BJ (cell line): ENCODE data around the gene MYO15B. TPM values are rescaled to one million over a fixed set of nuclear protein-coding genes. Genes with fewer than 3 reads are reported as not detected.

Experiments used
- CTCF ChIA-PET: fragments of 350-600 bp; formaldehyde crosslinking; extraction: SDS; loops from one replicate; lab custom pipeline; 2021; ENCODE audit warnings: antibody characterized with exemption, inconsistent platforms; lab: Yijun Ruan, JAX
- POLR2A ChIA-PET: fragments of 300-600 bp; sonication (Branson Sonifier 250); formaldehyde crosslinking; extraction: SDS; loops from one replicate; lab custom pipeline; 2021; ENCODE audit warnings: antibody characterized with exemption; lab: Charles Lee
- DNase-seq: peaks from one replicate; pipeline ENCODE4 v3.0.0-alpha.2; 2011; ENCODE audit warnings: low read depth
- H3K27me3 ChIP-seq: 2 replicates; pipeline ENCODE4 v1.6.0; 2011; ENCODE audit warnings: low read length; ENCODE audit not compliant: control insufficient read depth, insufficient read depth
- H3K36me3 ChIP-seq: 2 replicates; pipeline ENCODE4 v1.5.1; 2011; ENCODE audit warnings: low read length; ENCODE audit not compliant: control insufficient read depth, insufficient read depth
- H3K4me3 ChIP-seq: 2 replicates; pipeline ENCODE4 v1.5.1; 2011; ENCODE audit warnings: low read depth, mild to moderate bottlenecking, control low read depth, low read length
- polyA plus RNA-seq: library from polyadenylated mRNA; depleted of rRNA; stranded (reverse); fragments of >200 nt; gene quantifications from 2 replicates; pipeline ENCODE4 v1.2.3, GENCODE V29; 2011
- TF ChIP-seq, protein P1 (sequence below): IDR thresholded peaks from 2 replicates; pipeline ENCODE4 v1.5.1; 2011; ENCODE audit warnings: low read depth, mild to moderate bottlenecking, control low read depth, inconsistent platforms, low read length, moderate library complexity; ENCODE audit not compliant: insufficient read depth

The MYO15B gene
- polyA plus RNA-seq, 1 experiment = 1.3 TPM

DNA sequence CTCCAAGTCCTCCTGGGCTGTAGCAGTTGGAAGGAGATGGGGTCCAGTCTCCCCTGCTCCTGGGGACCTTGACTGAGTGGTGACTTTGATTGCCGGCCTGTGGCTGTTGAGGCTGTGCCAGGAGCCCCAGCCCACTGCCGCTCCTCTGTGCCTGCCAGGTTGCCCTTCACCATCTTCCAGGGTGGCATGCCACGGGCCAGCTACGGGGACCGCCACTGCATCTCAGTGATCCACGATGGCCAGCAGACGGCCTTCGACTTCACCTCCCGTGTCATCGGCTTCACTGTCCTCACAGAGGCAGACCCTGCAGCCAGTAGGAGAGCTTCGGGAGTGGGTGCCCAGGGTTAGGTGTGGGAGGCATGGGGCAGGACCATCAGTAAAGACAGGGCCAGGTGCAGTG is 23.4 kb upstream of the MYO15B start:
- DNase-seq = no peak
- H3K27me3 ChIP-seq = peaks cover 4% of the 10 kb centered on the region; the same call in 1 of the 2 replicates
- ChIA-PET POLR2A (no interaction called here), CTCF (interaction anchor here (1.2 kb wide), 1 partner anchor 25 kb away, joined by 5 read pairs; no protein-coding TSS in a partner anchor)
- H3K36me3 ChIP-seq = no peaks in the 10 kb centered on the region
- TF ChIP-seq, protein P1, sequence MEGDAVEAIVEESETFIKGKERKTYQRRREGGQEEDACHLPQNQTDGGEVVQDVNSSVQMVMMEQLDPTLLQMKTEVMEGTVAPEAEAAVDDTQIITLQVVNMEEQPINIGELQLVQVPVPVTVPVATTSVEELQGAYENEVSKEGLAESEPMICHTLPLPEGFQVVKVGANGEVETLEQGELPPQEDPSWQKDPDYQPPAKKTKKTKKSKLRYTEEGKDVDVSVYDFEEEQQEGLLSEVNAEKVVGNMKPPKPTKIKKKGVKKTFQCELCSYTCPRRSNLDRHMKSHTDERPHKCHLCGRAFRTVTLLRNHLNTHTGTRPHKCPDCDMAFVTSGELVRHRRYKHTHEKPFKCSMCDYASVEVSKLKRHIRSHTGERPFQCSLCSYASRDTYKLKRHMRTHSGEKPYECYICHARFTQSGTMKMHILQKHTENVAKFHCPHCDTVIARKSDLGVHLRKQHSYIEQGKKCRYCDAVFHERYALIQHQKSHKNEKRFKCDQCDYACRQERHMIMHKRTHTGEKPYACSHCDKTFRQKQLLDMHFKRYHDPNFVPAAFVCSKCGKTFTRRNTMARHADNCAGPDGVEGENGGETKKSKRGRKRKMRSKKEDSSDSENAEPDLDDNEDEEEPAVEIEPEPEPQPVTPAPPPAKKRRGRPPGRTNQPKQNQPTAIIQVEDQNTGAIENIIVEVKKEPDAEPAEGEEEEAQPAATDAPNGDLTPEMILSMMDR = no peak
- no peak overlapping the region for H3K4me3 ChIP-seq

DNA sequence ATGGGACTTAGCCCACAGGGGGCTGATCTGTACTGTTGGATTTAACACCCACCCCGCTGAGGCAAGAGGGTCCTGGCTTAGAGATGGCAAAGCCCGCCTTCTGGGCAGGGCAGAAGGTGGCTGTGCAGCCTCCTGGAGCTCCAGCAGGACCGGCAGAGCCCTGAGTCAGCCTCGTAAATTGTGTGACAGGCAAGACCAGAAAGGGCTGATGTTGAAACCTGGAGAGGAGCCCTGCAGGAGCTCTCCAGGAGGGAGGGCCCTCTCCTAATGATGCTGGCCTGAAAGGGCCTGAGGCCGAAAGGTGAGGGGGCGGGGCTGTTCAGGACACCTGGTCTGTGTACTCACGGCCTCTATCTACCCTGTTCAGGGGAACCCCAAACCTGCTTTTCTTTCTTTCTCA is 22.5 kb upstream of the MYO15B start:
- TF ChIP-seq, protein P1 = no peak
- Histone ChIP-seq H3K36me3 (no peaks in the 10 kb centered on the region), H3K4me3 (no peak overlapping the region), H3K27me3 (peaks cover 4% of the 10 kb centered on the region; the same call in 1 of the 2 replicates)
- POLR2A ChIA-PET = no interaction called here
- CTCF ChIA-PET = interaction anchor here (0.8 to 1.6 kb wide), 5 partner anchors 14 to 188 kb away, joined by 3 to 5 read pairs (median 4); partner anchors contain the start of gene SMIM5
- DNase-seq = peak; percentile 18

DNA sequence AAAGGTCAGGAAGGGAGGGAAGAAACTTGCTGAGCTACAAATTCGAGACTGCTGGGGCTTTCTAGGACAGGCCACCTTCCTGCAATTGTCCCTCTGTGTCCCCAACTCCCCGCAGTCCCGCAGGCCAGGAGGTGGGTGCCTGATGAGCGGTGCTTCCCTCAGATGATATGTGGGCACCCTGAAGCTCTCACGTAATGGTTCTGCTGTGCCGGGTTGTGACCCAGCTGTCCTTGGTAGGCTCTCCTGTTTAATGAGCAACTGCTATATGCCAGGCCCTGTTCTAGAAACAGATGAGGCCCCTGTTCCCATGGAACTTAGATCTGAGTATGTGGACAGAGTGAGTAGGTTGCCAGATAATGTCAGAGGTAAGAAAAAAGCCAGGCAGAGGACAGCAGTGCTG is 22.0 kb upstream of the MYO15B start:
- no peaks in the 10 kb centered on the region for H3K36me3 ChIP-seq
- DNase-seq = no peak
- no peak overlapping the region for H3K4me3 ChIP-seq
- ChIA-PET POLR2A (no interaction called here), CTCF (interaction anchor here (0.8 to 1.6 kb wide), 6 partner anchors 13 to 187 kb away, joined by 3 to 5 read pairs (median 4); partner anchors contain the start of gene SMIM5)
- peaks cover 4% of the 10 kb centered on the region; the same call in 1 of the 2 replicates for H3K27me3 ChIP-seq
- TF ChIP-seq, protein P1 = no peak

DNA sequence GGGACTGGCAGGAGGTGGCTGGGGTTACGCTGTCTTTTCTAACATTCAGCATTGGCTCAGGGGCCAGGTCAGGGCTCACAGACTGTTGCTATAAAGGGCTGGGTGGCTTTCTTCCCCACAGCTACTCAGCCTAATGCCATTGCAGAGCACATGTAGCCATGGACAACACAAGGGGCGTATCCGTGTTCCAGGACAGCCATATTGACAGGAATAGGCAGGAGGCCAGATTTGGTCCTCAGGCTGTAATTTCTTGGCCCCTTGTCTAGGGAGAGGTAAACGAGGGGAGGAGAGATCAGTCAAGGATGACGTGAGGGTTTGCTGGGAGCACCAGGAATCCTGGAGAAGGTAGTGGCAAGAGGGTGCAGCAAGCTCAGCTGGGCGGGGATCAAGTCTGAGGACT is 21.2 kb upstream of the MYO15B start:
- TF ChIP-seq, protein P1 = no peak
- H3K4me3 ChIP-seq = no peak overlapping the region
- ChIA-PET CTCF (interaction anchor here (1.4 kb wide), 1 partner anchor 23 kb away, joined by 3 read pairs; no protein-coding TSS in a partner anchor), POLR2A (no interaction called here)
- H3K27me3 ChIP-seq = peaks cover 4% of the 10 kb centered on the region; the same call in 1 of the 2 replicates
- H3K36me3 ChIP-seq = no peaks in the 10 kb centered on the region
- no peak for DNase-seq

DNA sequence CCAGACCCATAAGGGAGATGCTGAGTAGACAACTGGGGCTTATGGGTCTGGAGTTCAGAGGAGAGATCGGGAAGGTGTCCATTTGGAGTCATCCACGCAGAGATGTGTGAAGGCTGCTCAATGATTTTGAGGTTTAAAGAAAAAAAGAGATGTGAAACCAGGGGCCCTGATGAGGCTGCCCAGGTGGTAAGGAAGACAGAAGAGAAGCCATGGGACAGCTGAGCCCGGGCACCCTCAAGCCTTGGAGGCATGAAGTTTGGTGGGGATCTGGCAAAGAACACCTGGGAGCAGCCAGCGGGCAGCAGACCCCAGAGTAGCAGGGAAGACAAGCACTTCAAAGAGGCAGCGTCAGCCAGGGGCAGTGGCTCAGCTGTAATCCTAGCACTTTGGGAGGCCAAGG is 20.8 kb upstream of the MYO15B start:
- Histone ChIP-seq H3K27me3 (peaks cover 4% of the 10 kb centered on the region; the same call in 1 of the 2 replicates), H3K36me3 (no peaks in the 10 kb centered on the region), H3K4me3 (no peak overlapping the region)
- TF ChIP-seq, protein P1 = no peak
- CTCF ChIA-PET = interaction anchor here (1.4 kb wide), 1 partner anchor 23 kb away, joined by 3 read pairs; no protein-coding TSS in a partner anchor
- DNase-seq = no peak
- POLR2A ChIA-PET = no interaction called here
